ENCODE measurements around the gene HSPB6. TPM values are rescaled to one million over a fixed set of nuclear protein-coding genes. Genes with fewer than 3 reads are reported as not detected.

Gene HSPB6
- total RNA-seq, 1 donor from 2014 or later, result 506 TPM

DNA sequence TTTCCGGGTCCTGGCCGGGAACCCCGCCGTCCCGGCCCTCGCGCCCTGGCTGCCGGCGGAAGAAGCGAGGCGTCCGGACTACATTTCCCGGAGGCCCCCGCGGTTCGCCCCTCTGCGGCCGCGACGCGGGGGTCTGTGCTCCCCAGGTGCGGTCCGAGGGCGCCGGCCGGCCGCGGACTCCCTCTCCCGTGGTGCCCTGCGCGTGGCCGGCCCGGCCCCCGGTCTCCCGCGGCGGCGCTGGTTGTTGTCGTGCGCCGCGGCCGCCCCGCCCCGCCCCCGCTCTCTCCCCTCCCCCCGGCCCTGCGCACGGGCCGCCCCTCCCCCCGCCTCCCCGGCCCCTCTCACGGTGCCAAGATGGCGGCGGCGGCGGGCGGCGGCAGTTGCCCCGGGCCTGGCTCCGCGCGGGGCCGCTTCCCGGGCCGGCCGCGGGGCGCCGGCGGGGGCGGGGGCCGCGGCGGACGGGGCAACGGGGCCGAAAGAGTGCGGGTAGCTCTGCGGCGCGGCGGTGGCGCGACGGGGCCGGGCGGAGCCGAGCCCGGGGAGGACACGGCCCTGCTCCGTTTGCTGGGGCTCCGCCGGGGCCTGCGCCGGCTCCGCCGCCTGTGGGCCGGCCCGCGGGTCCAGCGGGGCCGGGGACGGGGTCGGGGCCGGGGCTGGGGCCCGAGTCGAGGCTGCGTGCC is 39.0 kb downstream of the HSPB6 start, which contains the start of gene KMT2B:
KMT2B (plus strand) TSS at position 339 of the 680 bp plus-strand sequence; CDS start at position 355, 16 bp downstream.
- no peak for DNase-seq (ENCODE audit: low spot score)

DNA sequence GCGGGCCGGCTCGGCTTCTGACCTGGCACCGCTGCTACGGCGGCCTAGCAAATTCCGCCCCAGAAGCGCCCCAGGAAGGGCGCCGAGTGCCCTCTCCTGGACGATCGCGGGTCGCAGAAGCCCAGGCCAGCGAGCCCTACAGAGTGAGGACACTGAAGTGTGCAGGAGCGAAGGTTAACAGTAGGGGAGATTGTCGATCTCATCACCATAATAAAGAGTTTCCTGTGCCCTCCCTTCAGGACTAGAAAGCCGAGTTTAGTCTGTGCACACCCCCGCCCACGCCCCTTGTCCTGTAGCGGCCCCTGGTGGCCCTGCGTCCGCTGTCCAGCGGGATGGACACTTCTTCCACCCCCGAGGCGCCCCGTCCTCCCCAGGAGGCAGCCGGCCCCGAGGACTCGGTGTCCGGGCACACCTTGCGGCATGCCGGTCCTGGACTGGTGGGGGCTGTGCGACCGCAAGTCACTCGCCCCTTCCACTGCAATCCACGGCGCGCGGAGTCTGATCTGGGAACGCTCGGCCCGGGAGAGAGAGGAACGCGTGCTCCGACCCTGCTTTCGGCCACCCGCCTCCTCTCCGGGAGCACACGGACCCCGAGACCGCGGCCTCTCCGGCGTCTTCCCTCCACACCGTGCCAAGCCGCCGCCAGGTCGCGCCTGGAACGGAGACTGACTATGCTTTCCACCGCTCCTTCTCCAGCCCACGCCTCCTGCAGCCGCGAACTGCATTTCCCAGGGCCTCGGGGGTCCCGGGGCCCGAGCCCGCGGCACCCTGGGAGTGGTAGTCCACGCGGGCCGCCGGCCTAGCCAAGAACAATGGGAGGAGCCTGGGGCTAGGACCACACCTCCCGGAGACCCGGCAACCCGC is 39.8 kb downstream of the HSPB6 start:
- DNase-seq (ENCODE audit: low spot score), result peak; percentile 97

- DNase-seq (ENCODE audit: low spot score), result no peak
Observed at GRCh38 chr19:35715981-35716800, 40.6 kb downstream of the HSPB6 start.

DNA sequence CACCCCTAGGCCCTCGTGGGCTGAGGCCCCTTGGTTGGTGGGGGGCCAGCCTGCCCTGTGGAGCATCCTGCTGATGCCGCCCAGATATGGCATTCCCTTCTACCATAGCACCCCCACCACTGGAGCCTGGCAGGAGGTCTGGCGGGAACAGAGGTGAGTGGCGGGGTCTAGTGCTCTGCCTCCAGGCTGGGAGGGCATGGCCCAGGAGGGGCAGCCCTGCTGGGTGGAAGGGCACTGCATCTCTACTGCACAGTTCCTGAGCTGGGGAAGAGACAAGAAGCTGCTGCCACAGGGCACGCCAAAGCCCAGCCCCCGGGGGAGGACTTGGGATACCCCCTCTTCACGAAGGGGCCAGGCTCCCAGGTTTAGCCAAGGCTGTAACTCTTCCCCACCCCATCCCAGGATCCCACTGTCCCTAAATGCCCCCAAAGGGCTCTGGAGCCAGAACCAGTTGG is 41.4 kb downstream of the HSPB6 start:
- DNase-seq (ENCODE audit: low spot score), result no peak

DNA sequence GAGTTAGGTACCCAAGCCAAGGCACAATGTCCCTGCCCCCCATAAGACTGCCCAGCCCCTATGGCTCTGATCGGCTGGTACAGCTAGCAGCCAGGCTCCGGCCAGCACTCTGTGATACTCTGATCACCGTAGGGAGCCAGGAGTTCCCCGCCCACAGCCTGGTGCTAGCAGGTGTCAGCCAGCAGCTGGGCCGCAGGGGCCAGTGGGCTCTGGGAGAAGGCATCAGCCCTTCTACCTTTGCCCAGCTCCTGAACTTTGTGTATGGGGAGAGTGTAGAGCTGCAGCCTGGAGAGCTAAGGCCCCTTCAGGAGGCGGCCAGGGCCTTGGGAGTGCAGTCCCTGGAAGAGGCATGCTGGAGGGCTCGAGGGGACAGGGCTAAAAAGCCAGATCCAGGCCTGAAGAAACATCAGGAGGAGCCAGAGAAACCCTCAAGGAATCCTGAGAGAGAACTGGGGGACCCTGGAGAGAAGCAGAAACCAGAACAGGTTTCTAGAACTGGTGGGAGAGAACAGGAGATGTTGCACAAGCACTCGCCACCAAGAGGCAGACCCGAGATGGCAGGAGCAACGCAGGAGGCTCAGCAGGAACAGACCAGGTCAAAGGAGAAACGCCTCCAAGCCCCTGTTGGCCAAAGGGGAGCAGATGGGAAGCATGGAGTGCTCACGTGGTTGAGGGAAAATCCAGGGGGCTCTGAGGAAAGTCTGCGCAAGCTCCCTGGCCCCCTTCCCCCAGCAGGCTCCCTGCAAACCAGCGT is 42.1 kb downstream of the HSPB6 start:
- no peak for DNase-seq (ENCODE audit: low spot score)

DNA sequence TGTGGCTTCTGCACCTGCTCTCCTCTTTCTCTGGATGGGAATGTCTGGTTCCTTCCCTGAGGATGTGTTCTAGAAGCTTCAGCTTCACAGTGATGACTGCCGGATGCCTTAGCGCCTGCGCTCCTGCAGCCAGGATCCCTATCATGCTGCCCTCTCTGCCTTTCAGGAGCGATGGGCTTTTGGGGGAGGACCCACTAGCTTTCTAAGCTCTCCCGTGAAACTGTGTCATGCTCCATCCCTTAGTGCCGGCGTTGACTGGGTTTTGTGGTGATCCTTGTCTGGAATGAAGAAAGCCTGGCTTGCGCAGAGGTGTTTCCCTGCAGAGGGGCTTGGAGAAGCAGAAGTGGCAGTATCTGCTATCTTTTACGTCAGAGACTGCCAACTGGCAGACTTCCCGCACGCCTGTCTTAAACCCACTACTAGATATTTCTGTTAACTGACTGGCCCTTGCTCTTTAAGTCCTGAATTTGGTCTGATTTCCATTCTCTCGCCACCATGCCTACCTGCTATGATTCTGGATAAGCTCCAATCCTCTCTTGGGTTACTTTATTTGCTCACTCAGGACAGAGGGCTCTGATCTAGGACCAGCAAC is 42.8 kb downstream of the HSPB6 start:
- no peak for DNase-seq (ENCODE audit: low spot score)

GRCh38 chr19:35713506-35713850 is 43.4 kb downstream of the HSPB6 start:
- DNase-seq (ENCODE audit: low spot score), result no peak

DNA sequence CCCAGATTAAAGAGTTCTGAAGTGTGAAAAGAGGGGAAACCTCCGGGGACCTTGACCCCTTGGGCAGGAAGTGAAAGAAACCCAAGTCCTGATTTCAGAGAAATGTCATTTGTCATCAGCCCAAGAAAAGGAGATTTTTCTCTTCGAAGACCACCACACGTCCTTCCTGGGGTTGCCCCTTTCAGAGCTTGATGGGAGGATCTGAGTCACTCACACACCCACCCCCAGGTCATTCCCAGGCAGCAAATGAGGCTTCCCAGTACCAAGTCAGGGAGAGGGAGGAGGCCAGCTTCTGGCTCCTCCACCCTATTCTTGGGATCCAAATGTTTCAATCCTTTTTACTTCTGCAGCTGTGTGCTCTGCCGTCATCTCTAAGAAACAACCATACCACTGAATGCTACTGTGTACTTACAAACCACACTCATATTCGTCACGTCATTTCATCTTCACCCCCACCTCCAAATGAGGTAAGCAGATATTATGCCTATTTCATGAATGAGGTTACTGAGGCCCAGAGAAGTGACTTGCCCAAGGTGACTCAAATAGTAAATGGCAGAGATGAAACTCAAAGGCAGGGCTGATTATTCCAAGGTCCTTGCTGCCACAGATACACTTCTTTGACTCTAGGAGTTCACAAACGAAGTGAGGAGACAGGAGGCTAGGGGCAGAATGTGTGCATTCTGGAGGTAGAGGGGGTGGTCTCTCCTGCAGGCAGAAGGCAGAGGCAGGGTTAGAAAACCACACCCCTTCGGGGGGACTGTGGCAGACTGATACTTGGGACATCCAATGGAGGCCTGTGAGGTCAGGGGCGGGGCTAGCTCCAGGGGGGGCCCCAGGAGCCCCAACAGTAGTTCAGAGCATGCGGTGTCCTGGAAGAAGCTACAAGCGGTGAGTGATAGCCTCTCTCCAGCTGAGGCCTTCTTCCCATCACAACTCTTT is 44.0 kb downstream of the HSPB6 start:
- DNase-seq (ENCODE audit: low spot score), result no peak

GRCh38 chr19:35710784-35711723 is 45.8 kb downstream of the HSPB6 start:
- no peak for DNase-seq (ENCODE audit: low spot score)

- no peak for DNase-seq (ENCODE audit: low spot score)
Observed at GRCh38 chr19:35708391-35708790, 48.4 kb downstream of the HSPB6 start.

Other genes starting within 250 kb of the HSPB6 start
- 3.1 TPM for gene DMKN, start 243.4 kb downstream of the HSPB6 start, total RNA-seq
- not detected for gene SBSN, start 228.7 kb downstream of the HSPB6 start, total RNA-seq
- not detected for gene GAPDHS, start 223.6 kb downstream of the HSPB6 start, total RNA-seq
- 86.8 TPM for gene TMEM147, start 211.4 kb downstream of the HSPB6 start, total RNA-seq
- gene ATP4A, start 193.4 kb downstream of the HSPB6 start, total RNA-seq, result not detected
- gene PMIS2, start 170.9 kb downstream of the HSPB6 start, total RNA-seq, result not detected
- 6.4 TPM for gene HAUS5, start 144.3 kb downstream of the HSPB6 start, total RNA-seq
- 63.9 TPM for gene RBM42, start 128.0 kb downstream of the HSPB6 start, total RNA-seq
- 0.74 TPM for gene ETV2, start 115.3 kb downstream of the HSPB6 start, total RNA-seq
- gene COX6B1, start 108.7 kb downstream of the HSPB6 start, total RNA-seq, result 362 TPM
- 0.45 TPM for gene UPK1A, start 90.5 kb downstream of the HSPB6 start, total RNA-seq
- gene ZBTB32, start 52.5 kb downstream of the HSPB6 start, total RNA-seq, result not detected
- gene KMT2B, start 39.0 kb downstream of the HSPB6 start, total RNA-seq, result 33.5 TPM
- gene IGFLR1, start 14.6 kb downstream of the HSPB6 start, total RNA-seq, result 10.8 TPM
- 12.8 TPM for gene U2AF1L4, start 11.6 kb downstream of the HSPB6 start, total RNA-seq
- 66.8 TPM for gene PSENEN, start 11.4 kb downstream of the HSPB6 start, total RNA-seq
- 12.9 TPM for gene LIN37, start 8.5 kb downstream of the HSPB6 start, total RNA-seq
- 16.6 TPM for gene PROSER3, start 1.1 kb upstream of the HSPB6 start, total RNA-seq
- 2.7 TPM for gene ARHGAP33, start 18.5 kb upstream of the HSPB6 start, total RNA-seq
- not detected for gene PRODH2, start 55.8 kb upstream of the HSPB6 start, total RNA-seq
- gene NPHS1, start 95.5 kb upstream of the HSPB6 start, total RNA-seq, result not detected
- not detected for gene KIRREL2, start 99.9 kb upstream of the HSPB6 start, total RNA-seq
- gene APLP1, start 111.5 kb upstream of the HSPB6 start, total RNA-seq, result 3.5 TPM
- gene NFKBID, start 143.5 kb upstream of the HSPB6 start, total RNA-seq, result 33.3 TPM
- 20.9 TPM for gene HCST, start 145.5 kb upstream of the HSPB6 start, total RNA-seq
- 201 TPM for gene TYROBP, start 151.3 kb upstream of the HSPB6 start, total RNA-seq
- 11.5 TPM for gene LRFN3, start 179.3 kb upstream of the HSPB6 start, total RNA-seq
- gene SDHAF1, start 238.2 kb upstream of the HSPB6 start, total RNA-seq, result 8.2 TPM

Measured in mesenteric fat pad (tissue), 1 donor.